Measurements from ENCODE around the gene LEPR. TPM values are rescaled to one million over a fixed set of nuclear protein-coding genes. Genes with fewer than 3 reads are reported as not detected.

The LEPR gene
- total and polyA plus RNA-seq, 2 donors (not counting 1 experiment from before 2014, with no cell fraction given) = 8.0 to 20.1 TPM

GRCh38 chr1:65409314-65409713 is 11.2 kb upstream of the LEPR start:
- Histone ChIP-seq H3K27ac (ENCODE audit: insufficient read depth, low read length) (no peak overlapping the region), H3K4me1 (ENCODE audit: control insufficient read depth, extremely low read depth, insufficient read depth, low read length) (no peaks in the 10 kb centered on the region), H2AFZ (ENCODE audit: low read length) (no peak overlapping the region), H3K79me2 (ENCODE audit: control insufficient read depth, insufficient read depth, low read length) (no peaks in the 10 kb centered on the region), H4K20me1 (ENCODE audit: control insufficient read depth, extremely low read depth, insufficient read depth, low read length) (no peaks in the 10 kb centered on the region), H3K4me3 (replicated peaks in 1 of 4; ENCODE audit: control extremely low read depth in 1 of 4, insufficient read depth in 1 of 4, low read depth in 3 of 4, low read length in 4 of 4) (no peak overlapping the region), H3K27me3 (ENCODE audit: control insufficient read depth, insufficient read depth, low read length) (no peaks in the 10 kb centered on the region), H3K4me2 (ENCODE audit: extremely low read depth, insufficient read depth, low read length) (no peak overlapping the region), H3K9ac (ENCODE audit: insufficient read depth, low read length) (no peak overlapping the region), H3K36me3 (ENCODE audit: control insufficient read depth, insufficient read depth, low read length) (no peaks in the 10 kb centered on the region), H3K9me3 (ENCODE audit: control insufficient read depth, insufficient read depth, low read depth, low read length) (no peaks in the 10 kb centered on the region)
- peak in 1 of 2 donors; percentile 11 for DNase-seq (ENCODE audit: low read depth in 2 of 2)
- TF ChIP-seq EZH2 (IDR thresholded peaks at IDR 0.05; ENCODE audit: low read length, missing control alignments) (no peak), CTCF (conservative IDR thresholded peaks at IDR 0.05 in 1 of 2, IDR thresholded peaks at IDR 0.05 in 1 of 2; ENCODE audit: low read depth in 1 of 2, low read length in 2 of 2) (no peak)

GRCh38 chr1:65409816-65410326 is 10.6 kb upstream of the LEPR start:
- no peaks in the 10 kb centered on the region for H3K27me3 ChIP-seq (ENCODE audit: control insufficient read depth, insufficient read depth, low read length)
- H4K20me1 ChIP-seq (ENCODE audit: control insufficient read depth, extremely low read depth, insufficient read depth, low read length) = no peaks in the 10 kb centered on the region
- H2AFZ ChIP-seq (ENCODE audit: low read length) = no peak overlapping the region
- no peak for DNase-seq (ENCODE audit: low read depth in 2 of 2)
- H3K36me3 ChIP-seq (ENCODE audit: control insufficient read depth, insufficient read depth, low read length) = no peaks in the 10 kb centered on the region
- no peak overlapping the region for H3K9ac ChIP-seq (ENCODE audit: insufficient read depth, low read length)
- no peaks in the 10 kb centered on the region for H3K79me2 ChIP-seq (ENCODE audit: control insufficient read depth, insufficient read depth, low read length)
- TF ChIP-seq CTCF (conservative IDR thresholded peaks at IDR 0.05 in 1 of 2, IDR thresholded peaks at IDR 0.05 in 1 of 2; ENCODE audit: low read depth in 1 of 2, low read length in 2 of 2) (no peak), EZH2 (IDR thresholded peaks at IDR 0.05; ENCODE audit: low read length, missing control alignments) (no peak)
- H3K4me3 ChIP-seq (replicated peaks in 1 of 4; ENCODE audit: control extremely low read depth in 1 of 4, insufficient read depth in 1 of 4, low read depth in 3 of 4, low read length in 4 of 4) = no peak overlapping the region
- no peaks in the 10 kb centered on the region for H3K9me3 ChIP-seq (ENCODE audit: control insufficient read depth, insufficient read depth, low read depth, low read length)
- H3K4me2 ChIP-seq (ENCODE audit: extremely low read depth, insufficient read depth, low read length) = no peak overlapping the region
- no peak overlapping the region for H3K27ac ChIP-seq (ENCODE audit: insufficient read depth, low read length)
- H3K4me1 ChIP-seq (ENCODE audit: control insufficient read depth, extremely low read depth, insufficient read depth, low read length) = no peaks in the 10 kb centered on the region

- Histone ChIP-seq H3K79me2 (ENCODE audit: control insufficient read depth, insufficient read depth, low read length) (no peaks in the 10 kb centered on the region), H3K9me3 (ENCODE audit: control insufficient read depth, insufficient read depth, low read depth, low read length) (no peaks in the 10 kb centered on the region), H3K4me3 (replicated peaks in 1 of 4; ENCODE audit: control extremely low read depth in 1 of 4, insufficient read depth in 1 of 4, low read depth in 3 of 4, low read length in 4 of 4) (no peak overlapping the region), H3K9ac (ENCODE audit: insufficient read depth, low read length) (no peak overlapping the region), H3K4me2 (ENCODE audit: extremely low read depth, insufficient read depth, low read length) (no peak overlapping the region), H4K20me1 (ENCODE audit: control insufficient read depth, extremely low read depth, insufficient read depth, low read length) (no peaks in the 10 kb centered on the region), H3K36me3 (ENCODE audit: control insufficient read depth, insufficient read depth, low read length) (no peaks in the 10 kb centered on the region), H3K27me3 (ENCODE audit: control insufficient read depth, insufficient read depth, low read length) (no peaks in the 10 kb centered on the region), H2AFZ (ENCODE audit: low read length) (no peak overlapping the region), H3K27ac (ENCODE audit: insufficient read depth, low read length) (no peak overlapping the region), H3K4me1 (ENCODE audit: control insufficient read depth, extremely low read depth, insufficient read depth, low read length) (no peaks in the 10 kb centered on the region)
- no peak for DNase-seq (ENCODE audit: low read depth in 2 of 2)
- TF ChIP-seq EZH2 (IDR thresholded peaks at IDR 0.05; ENCODE audit: low read length, missing control alignments) (no peak), CTCF (conservative IDR thresholded peaks at IDR 0.05 in 1 of 2, IDR thresholded peaks at IDR 0.05 in 1 of 2; ENCODE audit: low read depth in 1 of 2, low read length in 2 of 2) (no peak)
Observed at GRCh38 chr1:65412256-65412983, 8.0 kb upstream of the LEPR start.
